HG03064 (cell line): ENCODE data around the gene MFAP4.

Experiments
- ATAC-seq: cut with Tn5 transposase; IDR thresholded peaks from one replicate; pipeline ENCODE4 v1.9.1; 2021; ENCODE audit warnings: low read depth; ENCODE audit not compliant: unreplicated experiment

The MFAP4 gene

DNA sequence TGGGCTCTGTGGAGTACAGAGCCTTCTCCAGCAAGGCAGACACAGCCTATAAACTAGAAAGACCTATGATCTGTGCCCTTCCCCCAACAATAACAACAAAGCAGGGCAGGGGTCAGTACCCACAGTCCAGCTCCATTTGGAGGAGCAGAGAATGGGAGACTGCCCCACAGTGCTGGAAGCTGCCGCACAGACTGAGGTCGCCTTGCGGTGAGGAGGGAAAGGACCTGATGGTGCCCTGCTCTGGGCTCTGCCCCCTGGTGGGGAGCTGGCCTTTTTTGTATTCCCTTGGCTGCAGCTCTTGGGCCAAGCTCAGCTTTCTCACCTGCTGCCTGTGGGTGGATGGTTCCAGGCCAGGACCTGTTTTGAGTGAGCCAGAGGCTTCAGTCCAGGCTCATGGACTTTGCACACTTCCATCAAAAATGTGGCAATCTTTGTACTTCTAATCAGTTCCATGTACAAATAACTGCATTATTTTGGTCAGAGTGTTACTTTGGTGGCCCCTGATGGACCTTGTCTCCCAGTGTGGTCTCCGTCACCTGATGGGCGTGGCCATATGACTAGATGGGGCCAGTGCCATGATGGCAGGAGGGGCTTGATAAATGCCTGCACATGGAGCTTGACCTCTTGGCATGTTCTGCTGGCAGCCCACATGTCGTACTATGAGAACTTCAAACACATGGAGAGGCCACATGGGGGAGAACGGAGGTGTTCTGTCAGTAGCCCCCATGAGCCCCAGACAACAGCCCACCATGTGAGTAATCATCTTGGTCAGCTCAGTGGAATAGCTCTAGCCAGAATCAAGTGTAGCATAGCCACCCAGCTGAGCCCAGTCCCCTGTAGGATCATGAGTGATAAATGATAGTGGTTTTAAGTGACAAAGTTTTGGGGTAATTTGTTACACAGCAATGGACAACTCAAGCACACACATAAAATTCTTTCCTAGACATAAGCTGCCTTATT, 48.7 kb downstream of the MFAP4 start:
- ATAC-seq = no peak

DNA sequence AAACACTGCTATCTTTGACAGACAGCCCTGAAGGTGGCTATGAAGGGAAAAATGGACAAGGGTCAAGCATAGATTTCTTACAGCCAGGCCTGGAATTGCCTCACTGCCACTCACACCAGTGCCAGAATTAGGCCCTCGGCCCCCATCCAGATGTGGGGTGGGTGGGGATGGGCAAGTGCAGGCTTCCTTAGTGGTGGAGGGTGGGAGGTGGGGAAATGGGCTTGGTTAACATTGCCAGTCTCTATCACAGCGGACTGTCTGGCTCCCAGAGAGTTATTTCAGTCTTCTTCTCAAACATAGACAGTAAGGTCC, 49.3 kb downstream of the MFAP4 start:
- no peak for ATAC-seq

DNA sequence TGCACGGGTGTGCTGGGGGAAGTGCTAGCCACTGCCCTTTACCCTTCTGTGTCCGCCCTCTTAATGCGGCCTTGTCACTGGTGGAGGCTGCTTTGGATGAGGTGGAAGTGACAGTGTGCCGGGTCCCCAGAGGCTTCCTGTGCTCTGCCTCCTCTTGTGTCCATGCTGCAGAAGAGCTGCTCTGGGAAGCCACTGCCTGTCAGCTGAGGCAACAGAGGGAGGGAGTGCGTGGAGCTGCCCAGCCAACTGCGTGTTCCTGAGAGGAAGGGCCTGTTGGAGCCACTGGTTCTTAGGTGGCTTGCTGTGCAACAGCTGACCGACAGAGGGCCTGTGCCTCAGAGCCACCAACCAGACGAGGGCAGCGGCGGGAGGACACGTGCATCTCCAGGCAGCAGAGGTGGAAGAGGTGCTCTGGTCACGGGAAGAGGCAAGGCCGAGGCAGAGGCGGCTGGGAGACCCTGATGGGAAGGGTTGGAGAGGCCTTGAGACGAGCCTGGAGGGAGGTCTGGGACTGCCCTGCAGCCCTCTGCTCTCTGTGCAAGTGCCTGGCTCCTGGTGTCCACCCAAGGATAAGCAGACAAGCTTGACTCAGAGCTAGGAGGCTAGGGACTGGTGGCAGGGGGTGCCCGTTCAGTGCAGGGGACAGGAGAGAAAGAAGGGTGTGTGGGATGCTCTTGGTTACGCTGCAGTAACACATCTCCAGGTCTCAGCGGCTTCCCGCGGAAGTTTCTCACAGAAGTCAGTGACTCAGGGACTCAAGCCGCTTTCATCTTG, 49.9 kb downstream of the MFAP4 start:
- no peak for ATAC-seq

DNA sequence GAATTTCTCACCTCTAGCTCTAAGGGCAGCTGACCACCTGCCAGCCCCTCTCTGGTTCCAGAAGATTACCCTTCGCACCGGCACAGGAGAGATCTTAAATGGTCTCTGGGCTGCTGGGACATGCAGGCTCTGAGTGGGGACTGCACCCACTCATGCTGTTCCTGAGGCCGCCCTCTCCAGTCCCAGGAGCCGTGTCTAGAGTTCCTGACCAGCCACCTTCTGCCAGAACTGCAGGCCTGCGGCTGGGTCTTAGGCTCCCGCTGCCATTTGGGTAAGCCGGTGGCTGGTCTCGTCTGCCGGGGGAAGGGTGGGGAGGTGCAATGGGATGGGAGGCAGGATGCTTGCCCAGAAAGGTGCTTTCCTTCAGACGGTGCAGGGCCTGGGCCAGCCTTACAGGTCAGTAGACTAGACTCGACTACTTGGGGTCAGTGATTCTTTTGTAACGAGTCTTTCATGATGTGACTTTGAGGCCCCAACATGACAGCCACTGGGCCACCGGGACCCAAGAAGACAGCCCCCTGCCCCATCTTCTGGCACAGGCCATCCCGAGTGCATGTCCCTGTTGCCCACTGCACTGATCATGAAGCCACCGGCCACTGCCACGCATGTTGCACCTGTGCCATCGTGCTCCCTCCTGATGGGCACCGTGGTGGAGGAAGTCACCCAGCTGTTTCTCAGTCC, 50.9 kb downstream of the MFAP4 start:
- ATAC-seq = no peak

DNA sequence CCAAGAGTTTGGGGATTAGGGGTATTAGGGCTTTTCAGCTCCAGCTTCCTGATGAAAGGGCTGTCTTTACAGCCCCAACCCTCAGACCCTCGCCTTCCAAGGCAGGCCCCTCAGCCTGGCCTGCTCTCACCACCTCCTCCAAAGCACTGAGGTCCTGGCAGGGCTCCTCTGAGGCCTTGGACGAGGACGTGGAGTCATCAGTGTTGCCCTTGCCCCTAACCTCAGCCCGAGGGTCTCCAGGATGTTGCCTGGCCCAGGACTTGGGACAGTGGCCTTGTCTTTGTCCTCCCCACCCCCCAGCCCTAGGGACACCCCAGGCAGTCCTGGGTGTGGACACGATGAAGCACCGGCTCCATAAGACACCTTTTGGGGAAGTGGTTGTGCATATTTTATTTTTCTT, 52.7 kb downstream of the MFAP4 start:
- no peak for ATAC-seq

DNA sequence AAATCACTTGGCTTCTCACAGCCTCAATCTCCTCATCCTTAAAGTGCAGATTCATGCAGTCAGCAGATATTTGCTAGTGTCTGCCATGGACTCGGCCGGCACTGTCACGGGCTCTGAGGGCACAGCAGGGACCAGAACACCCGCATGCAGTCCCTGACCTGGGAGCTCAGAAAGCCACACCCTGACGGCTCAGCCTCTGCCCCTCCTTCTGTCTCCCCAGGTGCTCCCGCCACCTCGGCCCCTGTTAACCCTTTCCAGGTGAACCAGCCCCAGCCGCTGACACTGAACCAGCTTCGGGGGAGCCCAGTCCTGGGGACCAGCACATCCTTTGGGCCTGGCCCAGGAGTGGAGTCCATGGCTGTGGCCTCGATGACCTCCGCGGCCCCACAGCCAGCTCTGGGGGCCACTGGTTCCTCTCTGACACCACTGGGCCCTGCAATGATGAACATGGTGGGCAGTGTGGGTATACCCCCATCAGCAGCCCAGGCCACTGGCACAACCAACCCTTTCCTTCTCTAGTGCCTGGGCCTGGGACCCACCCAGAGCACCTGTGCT, 53.2 kb downstream of the MFAP4 start:
- ATAC-seq = no peak
